NCI-H82 treated with DMSO at 0.1 percent for 48 hours (cell line): Measurements from ENCODE around the gene HNRNPA0.
"Not testable (repeated sequence)": the region's sequence is repeated elsewhere in the genome, so short reads cannot be mapped to it uniquely, and the experiment has no call there.

Experiments used
- DNase-seq: peaks from one replicate; lab custom pipeline; 2025; ENCODE audit not compliant: unreplicated experiment; lab: John Stamatoyannopoulos, UW

Gene HNRNPA0

DNA sequence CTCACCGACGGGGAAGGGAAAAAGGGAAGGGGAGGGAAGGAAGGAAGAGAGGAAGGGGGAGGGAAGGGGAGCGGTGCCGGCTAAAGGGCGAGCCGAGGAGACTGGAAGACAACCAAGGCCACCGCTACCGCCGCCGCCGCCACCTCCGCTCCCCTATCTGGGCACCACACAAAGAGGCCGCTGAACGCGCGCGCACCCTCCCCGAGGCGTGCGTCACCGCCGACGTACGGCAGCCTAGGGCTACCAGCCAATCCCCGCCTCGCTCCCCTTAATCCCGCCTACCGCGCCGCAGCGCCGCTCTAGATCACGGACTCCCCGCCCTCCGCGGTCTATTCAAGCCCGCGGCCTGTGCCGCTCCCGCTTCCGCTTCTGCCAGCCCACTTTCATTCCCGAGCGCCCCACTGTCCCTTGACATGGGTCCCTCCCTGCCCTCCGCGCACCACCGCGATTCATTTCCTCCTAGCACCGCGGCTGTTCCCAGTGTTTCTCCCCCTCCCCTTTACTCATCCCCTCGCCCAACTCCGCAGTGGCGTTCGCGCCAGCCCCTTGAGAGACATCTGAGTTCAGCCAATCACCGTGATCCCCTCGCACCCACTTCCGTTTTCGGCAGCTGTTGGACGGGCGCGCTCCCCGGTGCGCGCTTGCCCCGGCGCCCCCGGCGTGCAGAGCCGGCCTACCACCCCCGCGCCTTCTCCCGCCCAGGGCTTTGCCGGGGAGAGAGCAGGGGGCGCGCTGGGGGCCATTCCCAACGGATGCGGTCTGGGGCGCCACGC is at the start of gene HNRNPA0:
Gene HNRNPA0 (minus strand): TSS at position 176 of the 773 bp plus-strand sequence. CDS start 297 bp downstream, outside the sequence.
- peak; percentile 95 for DNase-seq

- no peak for DNase-seq
Observed at GRCh38 chr5:137802282-137803210, 48.4 kb upstream of the HNRNPA0 start.

GRCh38 chr5:137800700-137801411 is 46.7 kb upstream of the HNRNPA0 start:
- DNase-seq, result no peak

DNA sequence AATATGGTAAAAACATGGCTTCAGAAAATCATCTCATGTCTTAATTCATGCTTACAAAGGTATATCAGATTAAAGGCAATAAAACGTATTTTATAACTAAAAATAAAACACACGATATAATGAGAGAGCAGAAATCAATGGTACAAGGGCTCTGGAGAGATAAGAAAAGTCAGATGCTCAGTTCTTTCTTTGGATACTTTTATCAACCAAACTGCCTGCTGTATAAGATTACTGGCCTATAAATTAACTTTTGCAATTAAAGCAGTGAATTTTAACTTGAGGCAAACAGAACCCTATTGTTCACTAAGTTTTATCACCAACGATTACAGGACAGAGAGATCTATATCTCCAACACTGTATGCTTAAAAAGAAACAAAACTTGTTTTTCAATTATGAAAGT is 42.1 kb upstream of the HNRNPA0 start:
- DNase-seq, result no peak

DNA sequence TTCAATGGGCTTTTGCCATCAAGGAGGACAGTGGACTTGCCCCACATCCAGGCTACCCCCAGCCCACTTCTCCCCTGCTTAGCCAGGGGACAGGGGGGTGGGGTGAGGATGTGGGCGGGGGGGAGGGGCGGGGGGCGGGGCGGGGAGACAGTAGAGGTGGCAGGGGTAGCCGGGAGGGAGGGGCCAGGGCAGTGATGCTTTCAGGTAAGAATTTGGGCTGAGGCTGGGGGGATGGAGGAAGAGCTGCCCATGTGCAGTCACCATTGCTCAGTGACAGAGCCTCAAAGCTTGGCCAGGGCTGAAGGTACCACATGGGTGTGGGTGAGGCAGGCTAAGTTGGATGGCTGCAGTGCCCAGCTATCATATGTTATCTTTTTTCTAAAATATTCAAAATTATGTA is 40.7 kb upstream of the HNRNPA0 start:
- no peak for DNase-seq

DNA sequence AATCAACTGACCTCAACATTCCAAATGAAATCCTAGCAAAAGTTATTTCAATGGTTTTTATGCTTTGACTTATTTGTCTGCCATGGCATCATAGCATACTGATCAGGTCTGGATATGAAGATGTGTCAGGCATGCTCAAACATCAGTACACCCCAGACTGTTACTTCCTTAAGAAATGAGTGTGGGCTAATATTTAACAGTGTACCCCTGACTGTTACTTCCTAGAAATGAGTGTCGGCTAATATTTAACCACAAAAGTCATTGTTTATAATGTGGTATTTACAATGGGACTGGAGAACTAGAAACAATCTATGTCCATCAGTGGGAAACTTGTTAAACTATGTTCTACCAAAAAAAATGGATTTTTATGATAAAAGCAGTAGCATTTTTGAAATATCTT is 38.1 kb upstream of the HNRNPA0 start:
- DNase-seq, result no peak

GRCh38 chr5:137791799-137792198 is 37.6 kb upstream of the HNRNPA0 start:
- no peak for DNase-seq

- no peak for DNase-seq
Observed at GRCh38 chr5:137791387-137791786, 37.2 kb upstream of the HNRNPA0 start.

GRCh38 chr5:137788560-137788959 is 34.4 kb upstream of the HNRNPA0 start:
- DNase-seq, result not testable (repeated sequence)

DNA sequence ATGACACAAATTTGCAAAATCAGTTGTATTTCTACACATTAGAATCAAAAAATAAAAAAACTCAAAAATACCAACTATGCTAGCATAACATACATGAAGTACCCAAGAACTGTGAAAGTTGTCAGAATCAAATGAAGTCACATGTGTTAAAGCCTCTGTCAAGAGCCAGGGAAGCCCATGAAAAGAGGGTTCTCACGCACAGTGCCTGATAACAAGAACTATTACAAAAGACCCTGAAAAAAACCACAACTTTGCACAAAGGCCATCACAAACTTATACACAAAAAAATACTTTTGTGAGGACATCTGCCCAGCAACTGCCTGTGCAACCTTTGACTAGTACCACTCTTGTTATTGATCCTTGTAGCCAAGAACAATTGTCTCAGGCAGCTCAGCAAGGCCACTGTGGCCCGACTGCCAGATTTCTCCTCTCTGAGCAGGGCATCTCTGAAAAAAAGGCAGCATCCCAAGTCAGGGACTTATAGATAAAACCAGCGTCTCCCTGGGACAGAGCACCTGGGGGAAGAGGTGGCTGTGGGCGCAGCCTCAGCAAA is 28.9 kb upstream of the HNRNPA0 start:
- DNase-seq, result no peak

GRCh38 chr5:137782055-137782454 is 27.9 kb upstream of the HNRNPA0 start:
- no peak for DNase-seq

DNA sequence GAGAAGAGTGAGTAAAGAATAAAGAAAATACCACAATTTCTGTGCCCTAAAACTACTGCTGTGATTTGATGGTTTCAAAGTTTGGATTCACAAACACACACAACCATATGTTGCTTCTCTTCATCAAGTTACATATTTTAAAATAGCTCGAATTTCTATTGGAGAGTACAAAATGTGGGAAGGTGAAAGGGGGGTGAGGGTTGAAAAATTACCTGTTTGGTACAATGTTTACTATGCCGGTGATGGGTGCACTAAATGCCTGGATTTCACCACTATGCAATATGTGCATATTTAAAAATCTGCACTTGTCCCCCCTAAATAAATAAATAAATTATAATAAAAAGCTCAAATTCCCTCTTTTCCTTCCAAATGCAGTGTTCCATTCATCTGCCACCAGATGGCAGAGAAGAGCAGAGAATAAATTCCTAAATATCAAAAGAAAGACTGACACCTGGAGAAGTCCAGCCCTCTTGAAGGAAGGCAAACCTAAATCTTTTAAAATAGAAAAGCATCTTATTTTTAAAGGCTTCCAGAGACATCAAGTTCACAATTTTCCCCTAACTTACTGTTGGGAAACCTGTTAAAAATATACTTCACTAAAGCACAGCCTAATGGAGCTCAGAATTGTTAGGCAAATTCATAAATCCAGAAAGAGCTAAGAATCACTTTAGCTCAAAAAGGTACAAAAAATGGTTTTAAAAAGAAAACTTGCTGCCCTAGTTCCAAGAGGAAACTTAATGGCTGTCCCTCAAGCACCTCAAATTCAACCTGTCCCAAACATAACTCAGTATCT is 24.8 kb upstream of the HNRNPA0 start:
- DNase-seq, result no peak

GRCh38 chr5:137767937-137768336 is 13.8 kb upstream of the HNRNPA0 start:
- DNase-seq, result not testable (repeated sequence)

GRCh38 chr5:137761566-137761965 is 7.4 kb upstream of the HNRNPA0 start:
- no peak for DNase-seq

DNA sequence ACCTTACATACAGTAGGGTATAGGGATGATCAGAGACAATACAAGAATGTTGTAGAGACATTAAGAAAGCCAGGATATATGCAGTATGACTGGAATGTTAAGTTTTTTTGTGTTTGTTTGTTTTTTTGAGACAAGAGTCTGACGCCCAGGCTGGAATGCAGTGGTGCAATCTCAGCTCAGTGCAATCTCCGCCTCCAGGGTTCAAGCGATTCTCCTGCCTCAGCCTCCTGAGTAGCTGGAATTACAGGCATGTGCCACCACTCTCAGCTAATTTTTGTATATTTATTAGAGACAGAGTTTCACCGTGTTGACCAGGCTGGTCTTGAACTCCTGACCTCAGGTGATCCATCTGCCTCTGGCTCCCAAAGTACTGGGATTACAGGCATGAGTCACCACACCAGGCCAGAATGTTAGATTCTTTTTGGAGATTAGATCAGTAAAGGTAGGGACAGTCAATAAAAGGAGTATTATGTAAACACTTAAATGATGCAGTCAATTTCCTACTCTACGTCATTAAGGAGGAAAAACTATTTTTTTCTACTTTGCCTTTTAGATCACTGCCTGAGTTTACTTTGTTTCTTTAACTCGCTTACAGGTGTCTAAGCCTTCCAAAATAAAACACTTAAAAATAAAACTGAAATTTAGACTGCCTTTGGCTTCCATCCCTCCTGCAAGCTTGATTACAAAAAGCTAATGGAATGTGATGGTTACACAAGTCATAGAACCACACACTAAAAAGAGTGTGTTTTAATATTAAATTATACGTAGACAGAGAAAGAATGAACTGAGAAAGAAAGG is 6.8 kb upstream of the HNRNPA0 start:
- DNase-seq, result no peak

GRCh38 chr5:137760294-137760693 is 6.1 kb upstream of the HNRNPA0 start:
- DNase-seq, result no peak

DNA sequence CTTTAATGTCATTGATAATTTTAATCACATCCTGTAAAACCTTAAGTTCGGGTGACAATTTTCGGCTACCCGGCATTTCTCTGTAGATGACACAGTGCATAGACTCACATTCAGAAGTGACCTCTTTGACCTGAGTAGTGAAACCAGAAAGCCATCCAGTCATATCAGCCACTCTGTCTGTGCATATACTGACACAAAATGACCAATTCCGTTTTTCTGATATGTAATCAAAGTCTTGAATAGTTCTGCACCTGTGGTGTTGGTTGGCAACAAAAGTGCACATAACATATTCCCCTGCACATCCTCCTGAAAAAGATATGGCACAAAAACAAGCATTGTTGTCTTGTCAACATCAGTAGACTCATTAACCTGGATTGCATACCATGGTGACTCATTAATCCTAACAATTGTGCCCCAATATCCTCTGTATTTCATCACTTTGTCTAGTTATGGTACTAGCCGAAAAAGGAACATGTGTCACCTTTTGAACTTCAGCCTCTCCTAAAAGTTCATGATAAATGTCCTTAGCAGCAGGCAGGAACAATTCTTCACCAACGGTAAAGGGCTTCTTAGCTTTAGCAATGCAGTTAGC is 4.6 kb upstream of the HNRNPA0 start:
- DNase-seq, result no peak

- DNase-seq, result no peak
Observed at GRCh38 chr5:137758121-137758520, 4.0 kb upstream of the HNRNPA0 start.

GRCh38 chr5:137757634-137758033 is 3.5 kb upstream of the HNRNPA0 start:
- no peak for DNase-seq
